Measurements from ENCODE around the gene YBX1.

DNA sequence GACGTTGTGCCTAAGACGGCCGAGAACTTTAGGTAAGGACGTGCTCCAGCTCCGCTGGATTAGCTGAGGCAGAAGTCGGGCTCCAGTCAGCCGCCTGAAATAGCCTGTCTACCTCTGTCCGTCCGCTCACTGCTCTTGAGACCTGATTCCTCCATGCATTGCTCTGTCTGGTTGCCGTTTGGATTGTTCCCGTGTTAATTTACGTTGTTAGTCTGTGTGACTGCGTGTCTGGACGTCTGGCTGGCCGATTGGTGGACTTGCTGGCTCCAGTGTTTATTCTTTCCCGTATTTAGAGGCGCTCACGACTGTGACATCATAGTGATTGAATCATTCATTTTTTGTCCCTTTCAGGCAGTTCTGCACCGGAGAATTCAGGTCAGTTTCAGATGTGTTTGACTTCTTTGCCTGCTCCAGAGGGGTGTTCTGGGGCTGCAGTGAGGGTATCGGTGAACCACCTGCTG lies 23.3 kb upstream of the YBX1 start:
- TF ChIP-seq SETDB1 (IDR thresholded peaks at IDR 0.05; ENCODE audit: insufficient read length, low read length) = no peak
- TF ChIP-seq, protein P1, sequence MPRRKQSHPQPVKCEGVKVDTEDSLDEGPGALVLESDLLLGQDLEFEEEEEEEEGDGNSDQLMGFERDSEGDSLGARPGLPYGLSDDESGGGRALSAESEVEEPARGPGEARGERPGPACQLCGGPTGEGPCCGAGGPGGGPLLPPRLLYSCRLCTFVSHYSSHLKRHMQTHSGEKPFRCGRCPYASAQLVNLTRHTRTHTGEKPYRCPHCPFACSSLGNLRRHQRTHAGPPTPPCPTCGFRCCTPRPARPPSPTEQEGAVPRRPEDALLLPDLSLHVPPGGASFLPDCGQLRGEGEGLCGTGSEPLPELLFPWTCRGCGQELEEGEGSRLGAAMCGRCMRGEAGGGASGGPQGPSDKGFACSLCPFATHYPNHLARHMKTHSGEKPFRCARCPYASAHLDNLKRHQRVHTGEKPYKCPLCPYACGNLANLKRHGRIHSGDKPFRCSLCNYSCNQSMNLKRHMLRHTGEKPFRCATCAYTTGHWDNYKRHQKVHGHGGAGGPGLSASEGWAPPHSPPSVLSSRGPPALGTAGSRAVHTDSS (tag by site-specific recombination; IDR thresholded peaks at IDR 0.05) = no peak
- TF ChIP-seq, protein P2, sequence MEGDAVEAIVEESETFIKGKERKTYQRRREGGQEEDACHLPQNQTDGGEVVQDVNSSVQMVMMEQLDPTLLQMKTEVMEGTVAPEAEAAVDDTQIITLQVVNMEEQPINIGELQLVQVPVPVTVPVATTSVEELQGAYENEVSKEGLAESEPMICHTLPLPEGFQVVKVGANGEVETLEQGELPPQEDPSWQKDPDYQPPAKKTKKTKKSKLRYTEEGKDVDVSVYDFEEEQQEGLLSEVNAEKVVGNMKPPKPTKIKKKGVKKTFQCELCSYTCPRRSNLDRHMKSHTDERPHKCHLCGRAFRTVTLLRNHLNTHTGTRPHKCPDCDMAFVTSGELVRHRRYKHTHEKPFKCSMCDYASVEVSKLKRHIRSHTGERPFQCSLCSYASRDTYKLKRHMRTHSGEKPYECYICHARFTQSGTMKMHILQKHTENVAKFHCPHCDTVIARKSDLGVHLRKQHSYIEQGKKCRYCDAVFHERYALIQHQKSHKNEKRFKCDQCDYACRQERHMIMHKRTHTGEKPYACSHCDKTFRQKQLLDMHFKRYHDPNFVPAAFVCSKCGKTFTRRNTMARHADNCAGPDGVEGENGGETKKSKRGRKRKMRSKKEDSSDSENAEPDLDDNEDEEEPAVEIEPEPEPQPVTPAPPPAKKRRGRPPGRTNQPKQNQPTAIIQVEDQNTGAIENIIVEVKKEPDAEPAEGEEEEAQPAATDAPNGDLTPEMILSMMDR (tag by site-specific recombination; IDR thresholded peaks at IDR 0.05) = no peak
- TF ChIP-seq, protein P3, sequence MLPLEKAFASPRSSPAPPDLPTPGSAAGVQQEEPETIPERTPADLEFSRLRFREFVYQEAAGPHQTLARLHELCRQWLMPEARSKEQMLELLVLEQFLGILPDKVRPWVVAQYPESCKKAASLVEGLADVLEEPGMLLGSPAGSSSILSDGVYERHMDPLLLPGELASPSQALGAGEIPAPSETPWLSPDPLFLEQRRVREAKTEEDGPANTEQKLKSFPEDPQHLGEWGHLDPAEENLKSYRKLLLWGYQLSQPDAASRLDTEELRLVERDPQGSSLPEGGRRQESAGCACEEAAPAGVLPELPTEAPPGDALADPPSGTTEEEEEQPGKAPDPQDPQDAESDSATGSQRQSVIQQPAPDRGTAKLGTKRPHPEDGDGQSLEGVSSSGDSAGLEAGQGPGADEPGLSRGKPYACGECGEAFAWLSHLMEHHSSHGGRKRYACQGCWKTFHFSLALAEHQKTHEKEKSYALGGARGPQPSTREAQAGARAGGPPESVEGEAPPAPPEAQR (tag by site-specific recombination; IDR thresholded peaks at IDR 0.05) = no peak
- TF ChIP-seq ZNF274 (IDR thresholded peaks at IDR 0.05; ENCODE audit: low read length) = no peak
- no peak for TF ChIP-seq ZNF274 (tag by site-specific recombination; IDR thresholded peaks at IDR 0.05; ENCODE audit: borderline replicate concordance)
- TF ChIP-seq ZNF596 (tag by site-specific recombination; IDR thresholded peaks at IDR 0.05) = no peak

Measured in HEK293 (cell line).